ENCODE data around the gene PECR. TPM values are rescaled to one million over a fixed set of nuclear protein-coding genes. Genes with fewer than 3 reads are reported as not detected.

The PECR gene
- total and polyA plus RNA-seq, 10 of the 15 experiments (the other 5 are each of a cell fraction or from before 2014, with no cell fraction given) = 7.6 to 37.4 (median 25.7) TPM

GRCh38 chr2:216014006-216014405 lies 67.6 kb downstream of the PECR start:
- Histone ChIP-seq H4K20me1 (ENCODE audit: control insufficient read depth, insufficient read depth) (no peaks in the 10 kb centered on the region), H3K4me3 (peak overlapping the region; percentile 94; the same call in 1 of the 2 replicates), H2AFZ (ENCODE audit: control insufficient read depth, low read depth, low read length) (peak overlapping the region; percentile 5; the same call in 1 of the 2 replicates), H3K4me2 (ENCODE audit: control insufficient read depth, insufficient read depth) (peak overlapping the region; percentile 28; the same call in 1 of the 2 replicates), H3K79me2 (ENCODE audit: control insufficient read depth, insufficient read depth, low read length) (peaks cover 45% of the 10 kb centered on the region), H3K27ac (ENCODE audit: control insufficient read depth, insufficient read depth) (peak overlapping the region; percentile 93), H3K9me3 (replicated peaks; ENCODE audit: control insufficient read depth, insufficient read depth, low read length) (no peaks in the 10 kb centered on the region; the same call in 2 of the 3 replicates), H3K27me3 (replicated peaks in 1 of 2; ENCODE audit: control insufficient read depth in 2 of 2, insufficient read depth in 2 of 2, low read length in 1 of 2) (no peaks in the 10 kb centered on the region), H3K36me3 (ENCODE audit: control insufficient read depth in 2 of 2, insufficient read depth in 2 of 2, low read length in 1 of 2) (no peaks in the 10 kb centered on the region), H3K4me1 (ENCODE audit: control insufficient read depth, insufficient read depth, low read length) (peaks cover 31% of the 10 kb centered on the region), H3K9ac (ENCODE audit: control insufficient read depth, insufficient read depth, low read length) (no peak overlapping the region)
- no TSS peak for BruUV-seq (replicated peaks)
- ChIA-PET POLR2A (interaction anchor here (1.1 kb wide), 1 partner anchor 9 kb away, joined by 4 read pairs; no protein-coding TSS in a partner anchor), SMC1A (ENCODE audit: uncharacterized antibody, unreplicated experiment) (interaction anchor here (1.0 to 1.1 kb wide), 2 partner anchors 9 to 64 kb away, joined by 3 read pairs; no protein-coding TSS in a partner anchor), CTCF (interaction anchor here (0.7 to 10.4 kb wide), 8 partner anchors 8 to 99 kb away, joined by 3 to 138 read pairs (median 4); no protein-coding TSS in a partner anchor), RAD21 (ENCODE audit: unreplicated experiment) (interaction anchor here (0.8 to 3.2 kb wide), 5 partner anchors 9 to 63 kb away, joined by 3 to 26 read pairs (median 3); no protein-coding TSS in a partner anchor)
- DNase-seq (ENCODE audit: low read depth, low spot score) (no peak), FAIRE-seq (no peak), ATAC-seq (no peak)
- in situ Hi-C loops (cut with MboI) = no loop called here
- intact Hi-C loops (cut with micrococcal nuclease; ENCODE audit: unreplicated experiment) = loop anchor here (2.0 kb wide), 1 partner anchor 37 kb away; no protein-coding TSS in a partner anchor
- WGBS (ENCODE audit: insufficient coverage, insufficient replicate concordance, low lambda C conversion rate, missing lambda C conversion rate) = 93% methylated on average over 8 of the region's 8 CpGs
- TF ChIP-seq BCLAF1 (IDR thresholded peaks at IDR 0.05) = no peak
- 0 out of 2 replicates have a peak, but pooled peaks have one; percentile 16 for TF ChIP-seq LARP7 (IDR thresholded peaks at IDR 0.05)

Data from GM12878 (cell line).